NCI-H1092 (cell line): ENCODE results near the gene DDO.

ENCODE experiments used
- DNase-seq: peaks from one replicate; lab custom pipeline; 2025; lab: John Stamatoyannopoulos, UW

The DDO gene, protein sequence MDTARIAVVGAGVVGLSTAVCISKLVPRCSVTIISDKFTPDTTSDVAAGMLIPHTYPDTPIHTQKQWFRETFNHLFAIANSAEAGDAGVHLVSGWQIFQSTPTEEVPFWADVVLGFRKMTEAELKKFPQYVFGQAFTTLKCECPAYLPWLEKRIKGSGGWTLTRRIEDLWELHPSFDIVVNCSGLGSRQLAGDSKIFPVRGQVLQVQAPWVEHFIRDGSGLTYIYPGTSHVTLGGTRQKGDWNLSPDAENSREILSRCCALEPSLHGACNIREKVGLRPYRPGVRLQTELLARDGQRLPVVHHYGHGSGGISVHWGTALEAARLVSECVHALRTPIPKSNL

DNA sequence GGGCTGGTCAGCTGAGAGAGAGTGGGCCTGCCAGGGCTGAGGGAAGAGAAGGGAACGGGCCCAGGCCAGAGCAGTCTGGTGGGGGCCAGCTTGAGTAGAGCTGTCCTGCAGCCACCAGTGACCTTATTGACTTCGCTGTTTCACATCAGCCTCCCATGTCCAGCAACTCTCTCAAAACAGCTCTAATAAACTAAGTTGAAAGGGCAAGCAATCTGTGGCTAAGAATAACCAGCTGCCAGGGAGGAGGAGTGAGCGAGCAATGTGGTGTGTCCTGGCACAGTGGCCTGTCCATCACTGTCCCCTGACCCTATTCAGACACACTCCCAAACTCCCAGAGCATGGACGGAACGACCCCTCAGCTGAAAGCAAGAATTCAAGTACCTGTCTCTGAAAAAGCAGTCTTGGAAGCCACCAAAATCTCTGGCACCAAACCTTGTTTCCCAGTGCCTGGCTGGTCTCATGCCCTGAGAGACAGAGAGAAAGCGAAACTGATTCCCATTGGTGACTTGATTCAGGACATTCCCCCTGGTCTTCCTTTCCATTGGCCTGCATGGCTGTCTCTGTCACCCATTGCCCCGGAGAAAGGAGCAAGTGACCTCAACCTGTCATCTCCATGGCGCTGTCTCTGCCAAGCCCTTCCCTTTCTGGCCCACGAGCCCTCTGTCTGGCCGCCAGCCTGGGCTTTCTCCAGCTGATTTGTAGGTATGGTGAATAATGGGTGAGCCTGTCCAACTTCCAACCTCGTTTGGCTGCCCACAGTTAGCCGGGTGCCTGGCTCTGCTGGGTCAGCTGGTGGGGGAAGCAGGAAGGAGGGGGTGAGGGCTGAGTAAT is at the start of gene DDO:
DDO (minus strand) TSS at position 490 of the 831 bp plus-strand sequence. CDS start 2,113 bp downstream, outside the sequence.
- DNase-seq, result no peak

DNA sequence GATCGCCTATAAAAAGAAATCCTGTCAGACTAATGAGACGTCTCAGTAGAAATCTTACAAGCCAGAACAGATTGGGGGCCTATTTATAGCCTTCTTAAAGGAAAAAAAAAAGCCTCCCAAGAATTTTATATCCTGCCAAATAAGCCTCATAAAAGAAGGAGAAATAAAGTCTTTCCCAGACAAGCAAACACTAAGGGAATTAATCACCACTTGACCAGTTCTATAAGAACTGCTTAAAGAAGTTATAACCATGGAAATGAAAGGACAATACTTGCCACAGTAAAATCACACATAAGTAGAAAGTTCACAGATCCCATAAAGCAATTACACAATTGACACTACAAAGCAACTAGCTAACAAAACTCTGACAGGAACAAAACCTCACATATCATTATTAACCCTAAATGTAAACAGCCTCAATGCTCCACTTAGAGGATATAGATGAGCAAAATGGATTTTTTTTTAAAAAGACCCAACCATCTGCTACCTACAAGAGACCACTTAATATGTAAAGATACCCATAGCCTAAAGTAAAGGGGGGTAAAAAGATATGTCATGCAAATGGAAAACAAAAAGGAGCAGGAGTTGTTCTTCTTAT is 47.6 kb upstream of the DDO start:
- DNase-seq, result no peak

DNA sequence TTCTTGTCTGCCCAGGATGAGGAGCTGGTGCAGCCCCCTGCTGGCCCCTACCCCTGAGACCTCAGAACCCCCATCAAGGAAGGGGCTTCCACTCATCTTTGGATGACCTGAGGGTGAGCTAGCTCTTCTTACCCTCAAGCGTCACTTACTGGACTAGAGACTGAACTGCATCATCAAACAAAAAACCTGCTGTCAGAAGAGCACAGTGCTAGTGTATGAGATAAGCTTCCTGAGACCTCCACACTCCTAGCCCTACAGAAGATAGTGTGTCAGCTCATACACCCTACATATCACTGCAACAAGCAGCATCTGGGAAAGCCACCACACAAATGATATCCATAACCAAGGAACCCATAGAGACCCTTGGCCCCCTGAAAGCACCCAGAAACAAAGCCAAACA is 46.0 kb upstream of the DDO start:
- DNase-seq, result no peak

DNA sequence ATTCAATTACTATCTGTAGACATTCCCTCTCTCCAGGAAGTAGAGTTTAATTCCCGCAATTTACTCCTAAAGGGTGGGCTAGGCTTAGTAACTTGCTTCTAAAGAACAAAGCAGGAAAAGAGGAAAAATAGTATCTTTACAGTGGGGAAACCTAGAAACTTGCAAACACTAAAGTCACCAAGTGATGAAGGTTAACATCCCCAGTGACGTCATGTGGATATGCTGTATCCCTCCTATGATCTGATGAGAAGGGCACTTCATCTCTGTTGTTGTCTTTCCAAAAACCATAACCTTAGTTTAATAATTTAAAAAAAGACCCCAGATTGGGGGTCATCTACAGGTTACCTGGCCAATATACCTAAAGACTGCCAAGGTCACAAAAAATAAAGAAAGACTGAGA is 43.8 kb upstream of the DDO start:
- DNase-seq, result no peak

DNA sequence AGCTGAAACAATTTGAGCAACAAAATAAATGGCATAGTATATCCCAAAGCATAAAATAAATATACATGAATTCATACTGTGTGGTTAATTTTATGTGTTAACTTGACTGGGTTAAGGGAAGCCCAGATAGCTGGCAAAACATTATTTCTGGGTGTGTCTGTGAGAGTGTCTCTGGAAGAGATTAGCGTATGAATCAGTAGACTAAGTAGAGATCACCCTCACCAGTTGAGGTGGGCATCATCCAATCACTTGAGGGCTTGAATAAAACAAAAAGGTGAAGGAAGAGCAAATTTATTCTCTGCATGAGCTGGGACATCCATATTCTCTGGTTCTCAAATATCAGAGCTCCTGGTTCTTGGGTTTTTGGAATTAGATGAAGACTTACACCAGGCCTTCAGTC is 43.1 kb upstream of the DDO start:
- DNase-seq, result no peak

DNA sequence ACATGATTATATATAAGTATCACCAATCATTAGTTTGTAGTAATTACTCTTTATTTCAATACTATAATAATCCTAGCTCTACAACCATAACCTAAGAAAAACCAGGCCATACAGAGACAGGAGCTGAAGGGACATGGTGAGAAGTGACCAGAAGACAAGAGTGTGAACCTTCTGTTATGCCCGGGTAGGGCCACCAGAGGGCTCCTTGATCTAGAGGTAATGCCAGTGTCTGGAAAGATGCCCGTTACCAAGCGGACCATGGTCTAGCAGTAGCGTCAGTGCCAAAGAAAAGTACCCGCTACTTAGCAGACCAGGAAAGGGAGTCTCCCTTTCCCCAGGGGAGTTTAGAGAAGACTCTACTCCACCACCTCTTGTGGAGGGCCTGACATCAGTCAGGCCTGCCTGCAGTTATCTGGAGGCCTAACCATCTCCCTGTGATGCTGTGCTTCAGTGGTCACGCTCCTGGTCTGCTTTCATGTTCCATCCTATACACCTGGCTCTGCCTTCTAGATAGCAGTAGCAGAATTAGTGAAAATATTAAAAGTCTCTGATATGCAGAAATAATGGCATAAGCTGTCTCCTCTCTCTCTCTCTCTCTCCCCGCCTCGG is 42.3 kb upstream of the DDO start:
- DNase-seq, result peak; percentile 27

DNA sequence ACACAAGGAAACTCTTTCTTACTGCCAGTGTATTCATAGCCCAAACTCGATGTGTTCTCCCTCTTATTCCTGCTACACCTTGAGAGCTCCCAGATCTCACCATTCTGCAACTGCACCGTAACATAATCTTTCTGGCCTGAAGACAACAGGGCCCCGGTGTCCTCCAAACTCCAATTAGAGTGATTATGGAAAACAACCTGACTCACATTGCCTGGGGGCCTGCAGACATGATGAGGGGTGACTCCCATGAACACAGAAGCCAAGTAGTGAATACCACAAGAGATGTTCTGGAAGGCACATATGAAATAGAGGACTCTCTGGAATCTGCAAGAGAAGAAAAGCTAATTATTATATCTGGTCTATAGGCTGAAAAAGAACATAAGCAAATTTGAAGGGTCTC is 41.3 kb upstream of the DDO start:
- DNase-seq, result no peak

DNA sequence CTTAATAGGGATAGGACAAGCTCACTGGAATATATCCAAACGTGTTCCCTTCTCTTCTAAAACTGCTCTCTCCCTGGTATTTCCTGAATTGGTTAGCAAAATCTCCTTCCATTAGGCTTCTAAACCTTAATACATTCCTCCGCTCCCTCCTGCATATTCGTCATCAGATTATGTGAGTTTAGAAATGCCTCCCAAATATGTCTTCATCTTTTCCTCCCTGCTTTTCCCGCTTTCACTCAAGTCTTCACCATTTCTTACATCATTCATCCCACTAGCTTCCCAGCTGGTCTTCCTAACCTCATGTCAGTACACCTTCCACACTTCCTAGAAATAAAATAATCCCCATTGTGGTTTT is 34.1 kb upstream of the DDO start:
- DNase-seq, result no peak

DNA sequence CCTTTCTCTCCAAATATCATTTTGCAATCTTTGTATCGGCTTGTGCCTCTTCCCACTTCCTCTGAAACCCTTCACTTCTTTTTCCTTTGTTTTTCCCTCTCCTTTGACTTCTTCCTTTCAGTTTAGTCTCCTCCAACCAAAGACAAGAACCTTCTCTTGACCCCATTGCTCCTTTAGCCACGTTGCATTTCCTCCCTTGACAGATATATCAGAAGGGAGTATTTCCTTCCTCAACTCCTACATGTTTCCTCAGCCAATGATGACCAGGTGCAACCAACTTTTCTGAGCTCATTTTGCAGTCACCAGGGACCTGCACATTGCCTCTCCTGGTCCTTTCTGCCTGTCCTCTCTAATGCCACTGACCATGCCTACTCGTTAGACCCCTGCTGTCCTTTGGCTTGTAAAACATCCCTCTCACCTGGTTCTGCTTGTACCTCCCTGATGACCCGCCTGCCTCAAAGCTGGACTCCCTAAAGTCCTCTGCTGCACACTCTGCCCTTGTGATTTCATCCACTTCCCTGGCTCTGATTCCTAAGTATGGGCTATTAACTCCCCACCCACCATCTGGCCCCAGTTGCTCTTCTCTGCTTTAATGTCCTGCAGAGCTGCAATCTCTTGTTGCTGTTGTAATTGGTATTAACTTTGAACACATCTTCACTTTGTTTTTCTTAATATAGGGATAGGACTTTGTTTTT is 33.6 kb upstream of the DDO start:
- DNase-seq, result no peak

DNA sequence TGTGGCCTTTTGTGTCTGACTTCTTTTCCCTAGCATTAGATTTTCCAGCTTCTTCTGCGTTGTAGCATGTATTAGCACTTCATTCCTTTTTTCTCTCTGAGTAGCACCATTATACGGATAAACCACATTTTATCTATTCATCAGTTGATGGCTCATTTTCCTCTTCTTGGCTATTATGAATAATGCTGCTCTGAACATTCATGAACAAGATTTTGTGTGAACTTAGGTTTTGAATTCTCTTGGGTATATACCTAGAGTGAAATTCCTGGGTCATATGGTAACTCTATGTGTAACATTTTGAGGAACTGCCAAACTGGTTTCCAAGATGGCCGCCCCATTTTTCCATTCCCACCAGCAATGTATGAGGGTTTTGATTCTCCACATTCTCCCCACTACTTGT is 32.4 kb upstream of the DDO start:
- no peak for DNase-seq

DNA sequence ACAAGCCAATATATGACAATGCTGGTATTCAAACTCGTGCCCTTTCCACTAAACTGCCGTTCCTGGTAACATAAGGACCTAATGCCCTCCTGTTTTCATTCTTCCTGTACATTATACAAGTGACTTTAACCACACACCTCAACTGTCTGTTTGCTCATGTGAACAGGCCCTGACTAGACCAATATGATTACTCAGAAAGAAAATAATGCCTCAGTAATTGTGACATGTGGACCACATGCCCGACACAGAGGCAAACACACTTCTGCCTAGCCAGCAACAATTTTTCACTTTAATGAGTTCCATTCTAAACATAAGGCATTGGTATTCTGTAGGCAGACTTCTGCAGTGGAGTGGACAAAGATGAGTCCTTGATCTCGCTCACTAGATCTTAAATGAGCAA is 31.0 kb upstream of the DDO start:
- DNase-seq, result no peak

DNA sequence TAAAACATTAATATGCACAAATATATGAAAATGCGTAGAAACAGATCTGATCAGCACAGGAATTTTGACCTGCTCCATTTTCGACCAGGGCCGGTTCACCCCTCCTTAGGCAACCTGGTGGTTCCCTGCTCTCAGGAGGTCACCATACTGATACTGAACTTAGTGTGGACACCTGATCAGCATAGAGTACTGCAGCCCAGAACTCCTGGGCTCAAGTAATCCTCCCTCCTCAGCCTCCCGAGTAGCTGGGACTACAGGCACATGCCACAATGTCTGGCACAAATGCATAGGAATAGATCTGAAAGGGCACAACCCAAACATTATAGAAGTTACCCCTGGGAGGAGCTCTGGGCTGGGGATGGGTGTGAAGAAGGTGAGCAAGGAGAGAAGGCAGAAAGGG is 24.7 kb upstream of the DDO start:
- no peak for DNase-seq

DNA sequence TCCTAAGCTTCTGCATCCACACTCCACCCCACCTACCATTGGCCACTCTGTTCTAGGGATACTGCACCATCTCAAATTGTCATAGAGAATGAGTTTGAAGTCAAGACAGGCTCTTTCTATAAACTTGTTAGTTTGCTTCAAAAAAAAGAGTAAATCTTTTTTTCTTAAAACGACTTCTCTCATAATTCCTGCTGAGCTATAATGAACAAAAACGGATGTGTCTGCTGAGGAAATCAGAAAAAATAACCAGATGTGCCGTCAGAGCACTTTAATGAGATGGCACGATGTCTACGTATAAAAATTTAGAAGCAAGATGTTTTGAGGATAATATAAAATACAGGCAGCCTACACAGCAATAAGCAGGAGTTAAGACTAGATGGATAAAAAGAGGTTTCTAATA is 24.0 kb upstream of the DDO start:
- no peak for DNase-seq

DNA sequence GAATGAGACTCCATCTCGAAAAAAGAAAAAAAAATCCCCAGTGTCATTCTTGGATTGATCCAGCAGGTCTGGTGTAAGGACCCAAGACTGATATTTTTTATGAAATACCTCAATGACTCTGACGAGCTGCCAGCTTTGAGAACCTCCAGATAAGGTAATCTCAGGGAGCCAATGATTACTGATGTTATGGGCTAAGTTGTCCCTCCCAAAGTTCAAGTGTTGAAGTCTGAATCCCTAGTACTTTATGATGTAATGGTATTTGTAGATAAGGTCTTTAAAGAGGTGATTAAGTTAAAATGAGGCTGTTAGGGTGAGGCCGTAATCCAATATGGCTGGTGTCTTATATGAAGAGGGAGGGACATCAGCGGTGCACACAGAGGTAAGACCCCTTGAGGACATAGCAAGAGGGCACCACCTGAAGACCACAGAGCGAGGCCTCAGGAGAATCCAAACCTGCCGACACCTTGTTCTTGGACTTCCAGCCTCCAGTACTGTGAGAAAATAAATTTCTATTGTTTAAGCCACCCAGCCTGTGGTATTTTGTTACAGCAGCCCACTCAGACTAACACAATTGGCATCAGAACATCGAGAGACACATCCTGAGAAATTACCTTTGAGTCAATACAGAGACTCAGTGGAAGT is 19.7 kb upstream of the DDO start:
- no peak for DNase-seq

DNA sequence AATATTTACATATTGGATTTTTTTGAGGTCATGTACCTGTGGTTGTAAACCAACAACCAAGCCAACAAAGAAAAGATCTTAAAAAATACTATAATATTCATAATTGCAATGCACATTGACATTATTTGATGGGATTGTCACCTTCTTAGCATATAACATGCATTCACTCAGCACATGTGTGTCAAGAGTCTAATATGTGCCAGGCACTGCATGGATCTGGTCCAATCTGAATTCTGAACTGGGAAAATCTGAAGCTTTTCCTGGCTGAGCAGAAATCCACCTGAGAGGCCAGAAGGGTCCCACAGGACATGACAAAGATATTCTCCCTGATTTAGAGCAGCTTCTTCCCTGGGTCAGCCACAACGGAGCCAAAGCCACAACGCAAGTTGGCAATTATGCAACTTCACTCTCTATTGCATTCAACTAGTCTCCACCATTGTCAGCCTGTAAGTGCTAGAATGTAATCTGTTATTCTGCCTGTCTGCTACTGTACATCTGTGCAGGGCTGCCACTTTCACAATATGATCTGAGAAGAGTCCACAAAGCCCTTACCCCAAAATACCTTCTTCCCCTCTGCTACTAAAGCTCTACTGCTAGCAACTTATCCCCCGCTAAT is 17.0 kb upstream of the DDO start:
- no peak for DNase-seq

DNA sequence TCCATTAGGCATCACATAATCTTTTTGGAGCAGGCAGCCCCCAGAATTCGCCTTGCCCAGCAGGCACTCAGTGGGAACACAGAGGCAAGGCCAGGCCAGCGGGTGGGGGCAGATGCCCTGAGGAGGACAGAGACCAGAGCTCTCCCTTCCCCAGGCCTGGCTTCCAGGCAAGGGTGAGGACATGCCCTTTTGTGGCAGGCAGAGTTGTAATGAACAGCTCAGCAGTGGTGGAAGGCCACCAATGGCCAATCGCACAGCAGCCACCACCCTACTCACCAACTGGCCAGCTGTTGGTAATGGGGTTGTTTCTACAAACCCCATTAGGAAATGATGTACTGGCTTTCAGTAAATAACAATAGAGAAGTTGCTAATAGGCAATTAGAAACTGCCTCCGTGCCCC is 15.4 kb upstream of the DDO start:
- no peak for DNase-seq

DNA sequence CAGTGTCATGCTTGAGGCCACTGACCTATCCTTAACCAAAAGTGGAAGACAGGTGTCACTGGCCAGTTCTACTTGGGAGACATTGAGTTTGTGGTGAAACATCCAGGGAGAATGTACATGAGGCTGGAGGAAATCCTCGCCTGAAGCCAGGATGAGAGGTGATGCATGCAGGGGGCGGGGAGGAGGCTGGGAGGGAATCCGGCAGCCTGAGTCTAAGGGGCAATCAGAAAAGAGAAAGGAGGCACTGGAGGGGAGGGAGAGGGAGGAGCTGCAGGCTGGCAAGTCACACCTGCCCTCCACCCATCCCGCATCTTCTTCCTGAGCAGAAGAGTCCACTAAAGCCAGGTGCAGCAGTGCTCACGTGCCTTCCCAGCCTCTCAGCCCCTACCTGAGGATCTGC is 14.9 kb upstream of the DDO start:
- no peak for DNase-seq

DNA sequence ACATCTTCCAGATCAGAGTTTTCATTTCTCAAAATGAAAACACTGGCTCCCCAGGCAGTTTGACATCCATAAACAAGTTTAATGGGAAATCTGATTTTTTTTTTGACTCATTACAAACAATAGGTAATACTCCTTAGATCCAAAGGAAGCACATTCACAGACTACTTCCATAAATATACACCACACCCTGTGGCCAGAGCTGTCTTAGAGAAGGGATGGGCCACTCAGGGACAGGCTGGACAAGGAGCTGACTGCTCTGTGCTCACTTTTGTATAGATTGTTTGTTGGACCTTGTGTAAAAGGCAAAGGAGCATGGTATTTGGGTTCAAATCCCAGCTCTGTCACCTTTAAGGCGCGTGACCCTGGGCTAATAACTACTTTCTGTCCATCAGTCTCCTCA is 12.8 kb upstream of the DDO start:
- no peak for DNase-seq

DNA sequence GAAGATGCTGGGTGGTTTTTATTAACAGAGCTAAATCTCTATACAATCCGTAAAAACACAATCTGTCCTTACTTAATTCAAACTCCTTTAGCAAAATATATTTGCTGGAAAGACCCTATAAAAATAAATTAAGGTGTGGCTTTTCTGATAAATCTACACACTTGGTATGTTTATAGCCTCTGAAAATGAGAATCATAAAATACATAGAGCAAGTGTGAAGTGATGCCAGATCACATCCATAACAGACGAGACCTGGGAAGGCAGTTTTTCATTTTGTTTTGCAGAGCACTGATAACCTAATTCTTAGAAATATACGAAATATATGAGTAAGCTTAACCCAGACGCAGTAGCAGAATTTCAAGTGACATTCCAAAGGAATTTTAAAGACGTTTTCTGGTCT is 10.4 kb upstream of the DDO start:
- DNase-seq, result no peak

DNA sequence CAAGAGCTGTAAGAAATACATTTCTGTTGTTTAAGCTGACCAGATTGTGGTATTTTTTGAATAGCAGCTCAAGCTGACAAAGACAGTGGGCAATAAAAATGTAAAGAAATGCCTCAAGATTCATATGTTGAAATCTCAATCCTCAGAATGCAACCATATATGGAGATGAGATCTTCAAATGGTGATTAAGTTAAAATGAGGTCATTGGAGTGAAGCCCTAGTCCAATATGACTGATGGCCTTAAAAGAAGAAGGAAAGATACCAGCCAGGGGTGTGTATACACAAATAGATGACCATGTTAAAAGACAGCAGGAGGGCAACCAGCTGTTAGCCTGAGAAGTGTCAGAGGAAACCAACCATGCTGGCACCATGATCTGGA is 7.1 kb upstream of the DDO start:
- DNase-seq, result no peak

DNA sequence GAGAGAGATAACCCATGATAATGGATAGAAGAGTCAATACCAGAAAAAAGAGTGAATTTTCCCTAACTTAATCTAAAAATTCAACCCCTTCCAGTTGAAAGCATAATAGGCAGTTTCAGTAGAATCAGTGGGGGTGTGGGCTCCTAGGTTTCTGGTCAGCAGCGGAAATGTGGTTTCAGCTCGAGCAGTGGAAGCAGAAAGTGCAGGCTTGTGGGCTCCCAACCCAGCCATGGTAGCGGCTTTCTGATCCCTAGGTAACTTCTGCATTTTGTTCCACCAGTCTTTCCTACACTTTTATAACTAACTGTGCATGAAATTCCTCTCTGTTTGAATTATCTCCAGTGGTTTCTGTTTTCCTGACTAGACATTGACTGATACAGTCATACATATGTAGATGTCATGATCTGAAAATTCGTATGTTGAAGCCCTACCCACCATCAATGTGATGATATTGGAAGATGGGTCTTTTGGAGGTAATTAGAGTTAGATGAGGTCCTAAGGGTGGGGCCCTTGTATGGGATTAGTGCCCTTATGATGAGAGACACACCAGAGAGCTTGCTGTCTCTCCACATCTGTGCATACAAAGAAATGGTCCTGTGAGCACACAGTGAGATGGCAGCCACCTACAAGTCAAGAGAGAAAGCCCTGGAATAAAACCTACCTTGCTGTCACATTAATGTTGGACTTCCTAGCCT is 6.5 kb upstream of the DDO start:
- no peak for DNase-seq
